Measurements from ENCODE around the gene PTPRE. TPM values are rescaled to one million over a fixed set of nuclear protein-coding genes. Genes with fewer than 3 reads are reported as not detected.

PTPRE gene
- total and polyA plus RNA-seq, 10 of the 15 experiments (the other 5 are each of a cell fraction or from before 2014, with no cell fraction given) = 2.9 to 7.6 (median 5.8) TPM

- TF ChIP-seq ZNF274 (IDR thresholded peaks at IDR 0.05; ENCODE audit: insufficient read depth, insufficient read length) (no peak), RAD21 (IDR thresholded peaks at IDR 0.05; ENCODE audit: insufficient read depth, low read depth, low read length) (no peak), SUPT20H (IDR thresholded peaks at IDR 0.05; ENCODE audit: borderline replicate concordance, control insufficient read depth, low read depth, low read length) (no peak)
Observed at GRCh38 chr10:127877699-127878098, 29.2 kb upstream of the PTPRE start (continued).

- ChIA-PET CTCF (interaction anchor here (2.4 kb wide), 1 partner anchor 24 kb away, joined by 7 read pairs; no protein-coding TSS in a partner anchor), SMC1A (ENCODE audit: uncharacterized antibody, unreplicated experiment) (no interaction called here), RAD21 (ENCODE audit: unreplicated experiment) (no interaction called here), POLR2A (no interaction called here)
- no peaks in the 10 kb centered on the region for H3K9me3 ChIP-seq (replicated peaks; ENCODE audit: control insufficient read depth, insufficient read depth, low read length)
- H4K20me1 ChIP-seq (ENCODE audit: control insufficient read depth, insufficient read depth) = no peaks in the 10 kb centered on the region
- in situ Hi-C loops (cut with MboI) (no loop called here), intact Hi-C loops (cut with micrococcal nuclease; ENCODE audit: unreplicated experiment) (no loop called here)
- no peak overlapping the region for H3K9ac ChIP-seq (ENCODE audit: control insufficient read depth, insufficient read depth, low read length)
- no peaks in the 10 kb centered on the region for H3K36me3 ChIP-seq (ENCODE audit: control insufficient read depth in 2 of 2, insufficient read depth in 2 of 2, low read length in 1 of 2)
- H3K27me3 ChIP-seq (replicated peaks in 1 of 2; ENCODE audit: control insufficient read depth in 2 of 2, insufficient read depth in 2 of 2, low read length in 1 of 2) = no peaks in the 10 kb centered on the region
- no peak for ATAC-seq
- no peak overlapping the region for H2AFZ ChIP-seq (ENCODE audit: control insufficient read depth, low read depth, low read length)
- H3K4me3 ChIP-seq = no peak overlapping the region
- BruUV-seq (replicated peaks) = no TSS peak
- no peak for DNase-seq (ENCODE audit: low read depth, low spot score)
- TF ChIP-seq MEF2B (IDR thresholded peaks at IDR 0.05; ENCODE audit: partially characterized antibody, poor library complexity, severe bottlenecking) = no peak
- H3K79me2 ChIP-seq (ENCODE audit: control insufficient read depth, insufficient read depth, low read length) = no peaks in the 10 kb centered on the region
- H3K4me1 ChIP-seq (ENCODE audit: control insufficient read depth, insufficient read depth, low read length) = no peaks in the 10 kb centered on the region
- no peak for FAIRE-seq
- H3K27ac ChIP-seq (ENCODE audit: control insufficient read depth, insufficient read depth) = no peak overlapping the region
- 21% methylated on average over 4 of the region's 4 CpGs for WGBS (ENCODE audit: insufficient coverage, insufficient replicate concordance, low lambda C conversion rate, missing lambda C conversion rate)
- no peak overlapping the region for H3K4me2 ChIP-seq (ENCODE audit: control insufficient read depth, insufficient read depth)
Observed at GRCh38 chr10:127878475-127879055, 28.3 kb upstream of the PTPRE start.

- DNase-seq (ENCODE audit: low read depth, low spot score) (no peak), ATAC-seq (no peak), FAIRE-seq (no peak)
- no peaks in the 10 kb centered on the region for H3K79me2 ChIP-seq (ENCODE audit: control insufficient read depth, insufficient read depth, low read length)
- ChIA-PET POLR2A (no interaction called here), RAD21 (ENCODE audit: unreplicated experiment) (no interaction called here), CTCF (interaction anchor here (2.4 kb wide), 1 partner anchor 26 kb away, joined by 7 read pairs; no protein-coding TSS in a partner anchor), SMC1A (ENCODE audit: uncharacterized antibody, unreplicated experiment) (no interaction called here)
- no peaks in the 10 kb centered on the region for H3K4me1 ChIP-seq (ENCODE audit: control insufficient read depth, insufficient read depth, low read length)
- H4K20me1 ChIP-seq (ENCODE audit: control insufficient read depth, insufficient read depth) = no peaks in the 10 kb centered on the region; the same call in 1 of the 2 replicates
- H3K9ac ChIP-seq (ENCODE audit: control insufficient read depth, insufficient read depth, low read length) = no peak overlapping the region
- H2AFZ ChIP-seq (ENCODE audit: control insufficient read depth, low read depth, low read length) = no peak overlapping the region
- H3K36me3 ChIP-seq (ENCODE audit: control insufficient read depth in 2 of 2, insufficient read depth in 2 of 2, low read length in 1 of 2) = no peaks in the 10 kb centered on the region
- WGBS (ENCODE audit: insufficient coverage, insufficient replicate concordance, low lambda C conversion rate, missing lambda C conversion rate) = 0% methylated on average over 2 of the region's 2 CpGs
- BruUV-seq (replicated peaks) = no TSS peak
- peak; percentile 58; the same call in 1 of the 2 replicates for TF ChIP-seq NR2F1 (conservative IDR thresholded peaks at IDR 0.05)
- TF ChIP-seq NR2C1 (IDR thresholded peaks at IDR 0.05) = peak; percentile 24; the same call in 1 of the 2 replicates
- TF ChIP-seq STAT3 (IDR thresholded peaks at IDR 0.05; ENCODE audit: low read depth, low read length) = no peak
- H3K4me3 ChIP-seq = no peak overlapping the region
- in situ Hi-C loops (cut with MboI) = no loop called here
- H3K4me2 ChIP-seq (ENCODE audit: control insufficient read depth, insufficient read depth) = no peak overlapping the region
- H3K27me3 ChIP-seq (replicated peaks in 1 of 2; ENCODE audit: control insufficient read depth in 2 of 2, insufficient read depth in 2 of 2, low read length in 1 of 2) = no peaks in the 10 kb centered on the region
- H3K9me3 ChIP-seq (replicated peaks; ENCODE audit: control insufficient read depth, insufficient read depth, low read length) = no peaks in the 10 kb centered on the region
- no peak overlapping the region for H3K27ac ChIP-seq (ENCODE audit: control insufficient read depth, insufficient read depth)
- intact Hi-C loops (cut with micrococcal nuclease; ENCODE audit: unreplicated experiment) = no loop called here
Observed at GRCh38 chr10:127880557-127880956, 26.3 kb upstream of the PTPRE start.
